ENCODE data around the gene PVALB. TPM values are rescaled to one million over a fixed set of nuclear protein-coding genes. Genes with fewer than 3 reads are reported as not detected.
A peak's percentile ranks its signal among the peaks of the same experiment; 100 is the strongest.

PVALB gene
- total and polyA plus RNA-seq, 2 donors (not counting 1 experiment from before 2014, with no cell fraction given), result not detected

DNA sequence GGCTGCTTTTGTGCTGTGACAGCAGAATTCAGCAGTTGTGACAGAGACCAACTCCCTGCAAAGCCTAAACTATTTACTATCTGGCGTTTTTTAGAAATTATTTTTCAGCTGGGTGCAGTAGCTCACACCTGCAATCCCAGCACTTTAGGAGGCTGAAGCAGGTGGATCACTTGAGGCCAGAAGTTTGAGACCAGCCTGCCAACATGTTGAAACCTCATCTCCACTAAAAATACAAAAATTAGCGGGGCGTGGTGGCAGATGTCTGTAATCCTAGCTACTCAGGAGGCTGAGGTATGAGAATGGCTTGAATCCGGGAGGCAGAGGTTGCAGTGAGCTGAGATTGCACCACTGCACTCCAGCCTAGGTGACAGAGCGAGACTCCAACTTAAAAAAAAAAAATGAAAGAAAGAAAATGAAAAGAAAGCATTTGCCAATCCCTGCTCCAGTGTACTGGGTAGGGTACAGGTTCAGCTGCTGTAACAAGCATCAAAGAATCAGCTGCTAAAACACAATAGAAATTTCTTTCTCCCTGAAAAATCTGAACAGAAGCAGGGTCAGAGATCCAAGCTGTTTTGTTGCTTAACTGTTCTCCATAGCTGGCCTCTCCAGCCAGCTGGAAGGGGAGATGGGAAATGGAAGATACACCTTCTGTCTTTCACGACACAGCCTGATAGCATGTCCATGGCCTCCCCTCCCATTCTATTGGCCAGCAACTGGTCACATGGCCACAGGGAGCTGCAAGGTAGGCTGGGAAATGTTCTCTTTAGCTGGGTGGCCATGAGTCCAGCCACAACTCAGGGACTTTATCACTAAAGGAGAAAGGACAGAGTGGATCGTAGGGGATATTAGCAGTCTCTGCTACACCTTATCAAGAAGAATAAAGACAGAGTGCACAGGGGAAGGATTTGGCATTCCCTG, 35.5 kb upstream of the PVALB start:
- CTCF ChIA-PET, result interaction anchor here (0.7 to 12.0 kb wide), 7 partner anchors 12 to 689 kb away, joined by 3 to 115 read pairs (median 3); no protein-coding TSS in a partner anchor
- ATAC-seq (ENCODE audit: low read depth), result no peak
- H3K9me3 Mint-ChIP-seq (ENCODE audit: insufficient read depth), result no peaks in the 10 kb centered on the region

More for the DNA sequence above, 35.5 kb upstream of the PVALB start:
- Histone ChIP-seq H2AFZ (ENCODE audit: insufficient read depth, low read depth, low read length, poor library complexity, severe bottlenecking) (peak overlapping the region; percentile 90), H3K4me2 (replicated peaks; ENCODE audit: low read depth, low read length, poor library complexity, severe bottlenecking) (no peak overlapping the region), H3K27me3 (replicated peaks in 1 of 4; ENCODE audit: control extremely low read depth in 1 of 4, control insufficient read depth in 3 of 4, insufficient read depth in 4 of 4, low read length in 3 of 4) (peaks cover 0 to 11% (median 2%) of the 10 kb centered on the region in 4 experiments), H3K36me3 (replicated peaks in 1 of 2; ENCODE audit: control extremely low read depth in 1 of 2, control insufficient read depth in 1 of 2, extremely low read depth in 1 of 2, insufficient read depth in 2 of 2, low read length in 1 of 2) (no peaks in the 10 kb centered on the region), H3K4me1 (ENCODE audit: control insufficient read depth in 2 of 2, insufficient read depth in 2 of 2, low read length in 2 of 2) (peaks cover 15 to 22% of the 10 kb centered on the region in 2 donors), H3K9ac (ENCODE audit: low read length) (no peak overlapping the region), H4K20me1 (ENCODE audit: control insufficient read depth, insufficient read depth, low read length, poor library complexity, severe bottlenecking) (no peaks in the 10 kb centered on the region), H3K4me3 (ENCODE audit: control extremely low read depth in 1 of 5, extremely low read depth in 1 of 5, insufficient read depth in 1 of 5, low read depth in 2 of 5, low read length in 4 of 5) (no peak overlapping the region), H3K27ac (ENCODE audit: low read length in 2 of 2) (no peak overlapping the region), H3K9me3 (ENCODE audit: control extremely low read depth in 1 of 3, control insufficient read depth in 2 of 3, insufficient read depth in 1 of 3, low read length in 2 of 3) (peaks cover 0 to 12% (median 0%) of the 10 kb centered on the region in 3 donors), H3K79me2 (ENCODE audit: control insufficient read depth, insufficient read depth, low read length) (no peaks in the 10 kb centered on the region)
- TF ChIP-seq, protein P1, sequence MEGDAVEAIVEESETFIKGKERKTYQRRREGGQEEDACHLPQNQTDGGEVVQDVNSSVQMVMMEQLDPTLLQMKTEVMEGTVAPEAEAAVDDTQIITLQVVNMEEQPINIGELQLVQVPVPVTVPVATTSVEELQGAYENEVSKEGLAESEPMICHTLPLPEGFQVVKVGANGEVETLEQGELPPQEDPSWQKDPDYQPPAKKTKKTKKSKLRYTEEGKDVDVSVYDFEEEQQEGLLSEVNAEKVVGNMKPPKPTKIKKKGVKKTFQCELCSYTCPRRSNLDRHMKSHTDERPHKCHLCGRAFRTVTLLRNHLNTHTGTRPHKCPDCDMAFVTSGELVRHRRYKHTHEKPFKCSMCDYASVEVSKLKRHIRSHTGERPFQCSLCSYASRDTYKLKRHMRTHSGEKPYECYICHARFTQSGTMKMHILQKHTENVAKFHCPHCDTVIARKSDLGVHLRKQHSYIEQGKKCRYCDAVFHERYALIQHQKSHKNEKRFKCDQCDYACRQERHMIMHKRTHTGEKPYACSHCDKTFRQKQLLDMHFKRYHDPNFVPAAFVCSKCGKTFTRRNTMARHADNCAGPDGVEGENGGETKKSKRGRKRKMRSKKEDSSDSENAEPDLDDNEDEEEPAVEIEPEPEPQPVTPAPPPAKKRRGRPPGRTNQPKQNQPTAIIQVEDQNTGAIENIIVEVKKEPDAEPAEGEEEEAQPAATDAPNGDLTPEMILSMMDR (IDR thresholded peaks at IDR 0.05), result no peak
- no peak for TF ChIP-seq EZH2 (IDR thresholded peaks at IDR 0.05; ENCODE audit: borderline replicate concordance, insufficient read depth, low read depth, low read length, poor library complexity, severe bottlenecking)
- intact Hi-C loops (cut with micrococcal nuclease), result loop anchor here (10.0 kb wide), 1 partner anchor 192 kb away; no protein-coding TSS in a partner anchor
- no peak for DNase-seq
- POLR2A ChIA-PET, result no interaction called here
- whole genome bisulfite sequencing (ENCODE audit: insufficient coverage), result 60% methylated on average over 1 of the region's 7 CpGs
- Mint-ChIP-seq H3K4me3 (no peak overlapping the region), H3K27ac (no peak overlapping the region), H3K27me3 (peaks cover 21% of the 10 kb centered on the region), H3K4me1 (peaks cover 18% of the 10 kb centered on the region)
